Fibroblast of skin of right biceps (primary cell): ENCODE data around the gene NLRP5.
A peak's percentile ranks its signal among the peaks of the same experiment; 100 is the strongest.
"Not testable (repeated sequence)": the region's sequence is repeated elsewhere in the genome, so short reads cannot be mapped to it uniquely, and the experiment has no call there.

Experiments used
- DNase-seq: peaks from one replicate; pipeline ENCODE4 v3.0.0-alpha.2; 2013

NLRP5 gene

GRCh38 chr19:56079609-56080008 is 93.0 kb downstream of the NLRP5 start:
- DNase-seq = no peak

GRCh38 chr19:56080669-56081401 is 94.3 kb downstream of the NLRP5 start:
- DNase-seq = peak; percentile 73

- no peak for DNase-seq
These were observed 97.1 kb downstream of the NLRP5 start for GRCh38 chr19:56083668-56084067.

GRCh38 chr19:56084835-56085536 is 98.4 kb downstream of the NLRP5 start:
- DNase-seq = no peak

GRCh38 chr19:56085571-56086275 is 99.1 kb downstream of the NLRP5 start:
- DNase-seq = no peak

GRCh38 chr19:56086671-56087430 is 100.3 kb downstream of the NLRP5 start:
- no peak for DNase-seq

- no peak for DNase-seq
These were observed 101.3 kb downstream of the NLRP5 start for GRCh38 chr19:56087647-56088496.

GRCh38 chr19:56088497-56089215 is 102.1 kb downstream of the NLRP5 start:
- DNase-seq = no peak

GRCh38 chr19:56089344-56089743 is 102.8 kb downstream of the NLRP5 start:
- no peak for DNase-seq

GRCh38 chr19:56091066-56091490 is 104.5 kb downstream of the NLRP5 start:
- no peak for DNase-seq

- DNase-seq = no peak
These were observed 105.4 kb downstream of the NLRP5 start for GRCh38 chr19:56091751-56092546.

GRCh38 chr19:56092685-56093631 is 106.4 kb downstream of the NLRP5 start:
- no peak for DNase-seq

GRCh38 chr19:56094449-56094848 is 107.9 kb downstream of the NLRP5 start:
- no peak for DNase-seq

- no peak for DNase-seq
These were observed 110.1 kb downstream of the NLRP5 start for GRCh38 chr19:56096665-56097064.

- no peak for DNase-seq
These were observed 110.7 kb downstream of the NLRP5 start for GRCh38 chr19:56097306-56097705.

GRCh38 chr19:56097776-56098175 is 111.2 kb downstream of the NLRP5 start:
- no peak for DNase-seq

- DNase-seq = not testable (repeated sequence)
These were observed 111.7 kb downstream of the NLRP5 start for GRCh38 chr19:56098237-56098636.

GRCh38 chr19:56098731-56099568 is 112.4 kb downstream of the NLRP5 start:
- DNase-seq = no peak
